KMS-11 (cell line): ENCODE measurements around the gene FXYD5.

ENCODE experiments used
- H2AFZ ChIP-seq: fragments of 200-600 bp; sonication (generic); 2 replicates; pipeline ENCODE4 v1.6.1; 2016; ENCODE audit warnings: antibody characterized with exemption, mixed run types, low read depth
- H3K27ac ChIP-seq: fragments of 200-600 bp; sonication (generic); 2 replicates; pipeline ENCODE4 v1.6.1; 2016; ENCODE audit warnings: mild to moderate bottlenecking, mixed run types
- H3K27me3 ChIP-seq: fragments of 200-600 bp; sonication (generic); 2 replicates; pipeline ENCODE4 v1.6.1; 2017; ENCODE audit warnings: mild to moderate bottlenecking, low read depth, mixed run types, moderate library complexity; ENCODE audit not compliant: insufficient read depth
- H3K36me3 ChIP-seq: fragments of 200-600 bp; sonication (generic); 2 replicates; pipeline ENCODE4 v1.6.1; 2017; ENCODE audit warnings: mild to moderate bottlenecking, mixed run types; ENCODE audit not compliant: insufficient read depth
- H3K4me1 ChIP-seq: fragments of 200-600 bp; sonication (generic); 2 replicates; pipeline ENCODE4 v1.6.1; 2016; ENCODE audit warnings: mild to moderate bottlenecking, low read depth, mixed run types; ENCODE audit not compliant: poor library complexity, severe bottlenecking
- H3K4me2 ChIP-seq: fragments of 200-600 bp; sonication (generic); 2 replicates; pipeline ENCODE4 v1.7.0; 2016; ENCODE audit warnings: mild to moderate bottlenecking, mixed run types
- H3K4me3 ChIP-seq: fragments of 200-600 bp; sonication (generic); IDR thresholded peaks from 2 replicates; pipeline ENCODE4 v1.6.1; 2017; ENCODE audit warnings: low read depth, low read length, mixed read lengths; ENCODE audit not compliant: insufficient read depth
- H3K79me2 ChIP-seq: fragments of 200-600 bp; sonication (generic); 2 replicates; pipeline ENCODE4 v1.6.1; 2016; ENCODE audit warnings: low read depth, mixed run types; ENCODE audit not compliant: insufficient read depth
- H3K9ac ChIP-seq: fragments of 200-600 bp; sonication (generic); 2 replicates; pipeline ENCODE4 v1.6.1; 2016; ENCODE audit warnings: mild to moderate bottlenecking, mixed run types
- H4K20me1 ChIP-seq: fragments of 200-600 bp; sonication (generic); 2 replicates; pipeline ENCODE4 v1.6.1; 2016; ENCODE audit warnings: mild to moderate bottlenecking, mixed run types; ENCODE audit not compliant: insufficient read depth
- CTCF ChIP-seq: fragments of 200-600 bp; sonication (generic); conservative IDR thresholded peaks from 2 replicates; pipeline ENCODE4 v1.6.1; 2017; ENCODE audit warnings: low read depth, mild to moderate bottlenecking, antibody characterized with exemption, low read length, moderate library complexity, mixed read lengths

The FXYD5 gene

DNA sequence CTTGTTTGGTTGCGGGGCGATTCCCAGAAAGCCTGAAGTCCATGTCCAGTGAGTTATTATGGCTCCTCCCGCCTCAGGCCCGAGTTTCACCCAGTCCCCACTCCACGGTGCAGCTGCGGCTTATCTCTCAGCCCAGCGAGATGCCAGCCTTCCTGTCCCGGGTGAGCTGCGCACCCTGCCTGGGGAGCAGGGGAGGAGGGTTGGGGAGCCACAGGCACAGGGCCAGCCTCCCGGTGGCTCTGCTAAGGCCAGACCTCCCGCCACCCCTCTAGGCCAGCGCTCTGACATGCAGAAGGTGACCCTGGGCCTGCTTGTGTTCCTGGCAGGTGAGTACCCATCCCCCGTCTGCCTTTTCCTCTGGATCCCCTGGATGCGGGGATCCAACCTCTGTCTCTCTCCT lies 35.4 kb upstream of the FXYD5 start:
- H3K27ac ChIP-seq = no peak overlapping the region
- H4K20me1 ChIP-seq = no peaks in the 10 kb centered on the region
- H3K79me2 ChIP-seq = no peaks in the 10 kb centered on the region
- TF ChIP-seq CTCF = no peak
- no peaks in the 10 kb centered on the region for H3K36me3 ChIP-seq
- no peak overlapping the region for H2AFZ ChIP-seq
- no peak overlapping the region for H3K4me2 ChIP-seq
- no peaks in the 10 kb centered on the region for H3K4me1 ChIP-seq
- H3K9ac ChIP-seq = no peak overlapping the region
- peaks cover 55% of the 10 kb centered on the region for H3K27me3 ChIP-seq
- H3K4me3 ChIP-seq = no peak overlapping the region

- Histone ChIP-seq H3K4me2 (no peak overlapping the region), H3K9ac (no peak overlapping the region), H3K4me1 (no peaks in the 10 kb centered on the region)
These were observed 34.9 kb upstream of the FXYD5 start for GRCh38 chr19:35119578-35120155.

DNA sequence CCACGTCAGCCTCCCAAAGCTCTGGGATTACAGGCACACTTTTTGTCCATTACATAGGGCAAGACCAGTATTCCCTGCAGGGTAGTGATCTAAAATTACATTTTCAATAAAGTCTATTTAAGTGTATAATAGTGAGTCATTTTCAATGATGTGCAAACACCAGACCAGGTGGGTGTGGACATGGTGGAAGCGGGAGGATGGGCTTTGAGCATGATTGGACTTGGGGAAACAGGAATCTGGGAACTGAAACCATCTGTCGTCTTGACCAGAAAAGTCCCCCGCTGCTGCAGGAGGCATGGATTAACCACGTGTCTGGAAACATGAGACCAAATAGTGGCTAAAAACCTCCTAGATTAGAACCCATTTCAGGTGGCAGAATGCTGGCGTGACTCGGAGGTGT lies 34.0 kb upstream of the FXYD5 start:
- Histone ChIP-seq H3K27me3 (peaks cover 56% of the 10 kb centered on the region), H2AFZ (no peak overlapping the region), H3K27ac (no peak overlapping the region), H3K79me2 (no peaks in the 10 kb centered on the region), H4K20me1 (no peaks in the 10 kb centered on the region), H3K4me1 (no peaks in the 10 kb centered on the region), H3K4me2 (no peak overlapping the region), H3K9ac (no peak overlapping the region), H3K4me3 (no peak overlapping the region), H3K36me3 (no peaks in the 10 kb centered on the region)
- TF ChIP-seq CTCF = no peak

More at GRCh38 chr19:35119578-35120155, 34.9 kb upstream of the FXYD5 start:
- Histone ChIP-seq H3K27ac (no peak overlapping the region), H4K20me1 (no peaks in the 10 kb centered on the region), H3K27me3 (peaks cover 56% of the 10 kb centered on the region), H3K36me3 (no peaks in the 10 kb centered on the region), H3K4me3 (no peak overlapping the region), H3K79me2 (no peaks in the 10 kb centered on the region), H2AFZ (no peak overlapping the region)
- no peak for TF ChIP-seq CTCF

DNA sequence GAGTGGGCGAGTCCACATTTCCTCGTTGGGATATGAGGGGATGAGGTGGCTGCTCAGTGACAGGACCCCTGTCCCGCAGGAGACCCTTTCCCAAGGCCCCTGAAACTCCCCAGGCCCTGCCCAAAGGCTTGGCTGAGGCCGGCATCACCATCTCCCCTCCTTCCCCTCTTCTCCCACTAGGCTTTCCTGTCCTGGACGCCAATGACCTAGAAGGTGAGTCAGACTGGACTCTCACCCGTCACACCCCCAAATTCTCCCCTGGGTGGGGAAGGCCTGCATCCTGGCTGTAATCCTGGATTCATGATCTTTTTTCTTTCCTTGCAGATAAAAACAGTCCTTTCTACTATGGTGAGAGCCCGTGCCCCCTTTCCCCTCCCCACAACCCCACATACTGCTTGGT lies 33.6 kb upstream of the FXYD5 start:
- Histone ChIP-seq H4K20me1 (no peaks in the 10 kb centered on the region), H3K4me3 (no peak overlapping the region), H2AFZ (no peak overlapping the region), H3K9ac (no peak overlapping the region), H3K27me3 (peaks cover 54% of the 10 kb centered on the region), H3K36me3 (no peaks in the 10 kb centered on the region), H3K4me2 (no peak overlapping the region), H3K4me1 (no peaks in the 10 kb centered on the region), H3K27ac (no peak overlapping the region), H3K79me2 (no peaks in the 10 kb centered on the region)
- TF ChIP-seq CTCF = no peak
